ENCODE measurements around the gene IREB2.

Gene IREB2

DNA sequence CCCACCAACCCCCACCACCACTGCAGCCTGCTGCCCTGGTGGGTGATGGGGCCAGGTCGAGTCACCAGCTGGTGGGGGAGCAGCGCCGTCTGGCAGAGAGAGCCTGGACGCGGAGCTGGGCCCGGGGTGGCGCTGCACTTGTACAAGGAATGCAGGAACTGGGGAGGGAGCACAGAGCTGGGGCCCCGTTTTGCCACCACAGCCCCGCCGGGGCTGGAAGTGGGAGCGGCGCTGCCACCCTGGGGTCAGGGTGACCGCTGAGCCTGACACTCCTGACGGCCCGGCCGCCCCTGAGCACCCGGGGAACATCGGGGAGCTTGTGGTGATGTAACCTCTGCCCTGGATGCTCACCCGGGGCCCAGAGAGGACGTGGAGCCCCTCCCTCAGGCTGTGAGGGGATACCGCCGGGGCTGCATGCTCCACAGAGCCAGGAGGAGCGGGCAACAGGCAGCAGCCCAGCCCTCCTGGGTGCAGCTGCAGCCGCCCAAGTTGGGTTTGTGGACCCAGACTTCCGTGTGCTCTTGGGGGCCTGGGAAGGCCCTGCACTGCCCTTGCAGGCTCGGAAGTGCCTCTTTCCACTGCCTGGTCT, 32.6 kb upstream of the IREB2 start:
- Histone ChIP-seq H3K36me3 (ENCODE audit: low read depth) (no peaks in the 10 kb centered on the region), H3K9me3 (ENCODE audit: severe bottlenecking) (no peaks in the 10 kb centered on the region), H3K27me3 (ENCODE audit: insufficient read depth, poor library complexity, severe bottlenecking) (no peaks in the 10 kb centered on the region), H3K4me1 (ENCODE audit: insufficient read depth, poor library complexity, severe bottlenecking) (peaks cover 11% of the 10 kb centered on the region), H3K4me3 (ENCODE audit: severe bottlenecking) (no peak overlapping the region), H3K27ac (ENCODE audit: poor library complexity, severe bottlenecking) (no peak overlapping the region)
- ATAC-seq (ENCODE audit: low read depth), result no peak
- no peak for DNase-seq (ENCODE audit: low spot score)
- TF ChIP-seq, protein P1, sequence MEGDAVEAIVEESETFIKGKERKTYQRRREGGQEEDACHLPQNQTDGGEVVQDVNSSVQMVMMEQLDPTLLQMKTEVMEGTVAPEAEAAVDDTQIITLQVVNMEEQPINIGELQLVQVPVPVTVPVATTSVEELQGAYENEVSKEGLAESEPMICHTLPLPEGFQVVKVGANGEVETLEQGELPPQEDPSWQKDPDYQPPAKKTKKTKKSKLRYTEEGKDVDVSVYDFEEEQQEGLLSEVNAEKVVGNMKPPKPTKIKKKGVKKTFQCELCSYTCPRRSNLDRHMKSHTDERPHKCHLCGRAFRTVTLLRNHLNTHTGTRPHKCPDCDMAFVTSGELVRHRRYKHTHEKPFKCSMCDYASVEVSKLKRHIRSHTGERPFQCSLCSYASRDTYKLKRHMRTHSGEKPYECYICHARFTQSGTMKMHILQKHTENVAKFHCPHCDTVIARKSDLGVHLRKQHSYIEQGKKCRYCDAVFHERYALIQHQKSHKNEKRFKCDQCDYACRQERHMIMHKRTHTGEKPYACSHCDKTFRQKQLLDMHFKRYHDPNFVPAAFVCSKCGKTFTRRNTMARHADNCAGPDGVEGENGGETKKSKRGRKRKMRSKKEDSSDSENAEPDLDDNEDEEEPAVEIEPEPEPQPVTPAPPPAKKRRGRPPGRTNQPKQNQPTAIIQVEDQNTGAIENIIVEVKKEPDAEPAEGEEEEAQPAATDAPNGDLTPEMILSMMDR (IDR thresholded peaks at IDR 0.05; ENCODE audit: poor library complexity, severe bottlenecking), result no peak

GRCh38 chr15:78406016-78406585, 31.9 kb upstream of the IREB2 start:
- no peak for ATAC-seq (ENCODE audit: low read depth)
- TF ChIP-seq, protein P1 (IDR thresholded peaks at IDR 0.05; ENCODE audit: poor library complexity, severe bottlenecking), result no peak
- peaks cover 11% of the 10 kb centered on the region for H3K4me1 ChIP-seq (ENCODE audit: insufficient read depth, poor library complexity, severe bottlenecking)

GRCh38 chr15:78407608-78408354, 30.2 kb upstream of the IREB2 start:
- Histone ChIP-seq H3K27me3 (ENCODE audit: insufficient read depth, poor library complexity, severe bottlenecking) (no peaks in the 10 kb centered on the region), H3K4me3 (ENCODE audit: severe bottlenecking) (no peak overlapping the region), H3K4me1 (ENCODE audit: insufficient read depth, poor library complexity, severe bottlenecking) (peaks cover 18% of the 10 kb centered on the region), H3K27ac (ENCODE audit: poor library complexity, severe bottlenecking) (no peak overlapping the region), H3K9me3 (ENCODE audit: severe bottlenecking) (no peaks in the 10 kb centered on the region), H3K36me3 (ENCODE audit: low read depth) (no peaks in the 10 kb centered on the region)
- TF ChIP-seq, protein P1 (IDR thresholded peaks at IDR 0.05; ENCODE audit: poor library complexity, severe bottlenecking), result no peak
- DNase-seq (ENCODE audit: low spot score) (no peak), ATAC-seq (ENCODE audit: low read depth) (0 out of 3 replicates have a peak, but pooled peaks have one; percentile 20)

More at GRCh38 chr15:78406016-78406585, 31.9 kb upstream of the IREB2 start:
- Histone ChIP-seq H3K9me3 (ENCODE audit: severe bottlenecking) (no peaks in the 10 kb centered on the region), H3K4me3 (ENCODE audit: severe bottlenecking) (no peak overlapping the region), H3K36me3 (ENCODE audit: low read depth) (no peaks in the 10 kb centered on the region), H3K27ac (ENCODE audit: poor library complexity, severe bottlenecking) (no peak overlapping the region), H3K27me3 (ENCODE audit: insufficient read depth, poor library complexity, severe bottlenecking) (no peaks in the 10 kb centered on the region)
- no peak for DNase-seq (ENCODE audit: low spot score)

DNA sequence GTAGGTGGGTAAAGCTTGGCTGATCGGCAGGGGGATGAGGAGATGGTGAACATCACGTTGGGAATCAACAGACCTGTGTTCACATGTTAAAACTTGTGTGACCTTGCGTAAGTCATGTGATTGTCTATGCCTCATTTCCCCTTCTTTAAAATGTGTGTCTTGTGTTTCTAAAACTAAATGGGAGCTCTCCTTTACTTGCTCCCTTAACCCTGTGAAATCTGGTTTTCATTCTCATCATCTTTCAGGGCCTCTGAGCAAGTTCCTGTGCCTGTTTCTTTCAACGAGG, 29.7 kb upstream of the IREB2 start:
- Histone ChIP-seq H3K4me3 (ENCODE audit: severe bottlenecking) (no peak overlapping the region), H3K27me3 (ENCODE audit: insufficient read depth, poor library complexity, severe bottlenecking) (no peaks in the 10 kb centered on the region), H3K9me3 (ENCODE audit: severe bottlenecking) (no peaks in the 10 kb centered on the region), H3K4me1 (ENCODE audit: insufficient read depth, poor library complexity, severe bottlenecking) (peaks cover 18% of the 10 kb centered on the region), H3K36me3 (ENCODE audit: low read depth) (no peaks in the 10 kb centered on the region), H3K27ac (ENCODE audit: poor library complexity, severe bottlenecking) (peak overlapping the region; percentile 0)
- TF ChIP-seq, protein P1 (IDR thresholded peaks at IDR 0.05; ENCODE audit: poor library complexity, severe bottlenecking), result no peak
- DNase-seq (ENCODE audit: low spot score) (no peak), ATAC-seq (ENCODE audit: low read depth) (0 out of 3 replicates have a peak, but pooled peaks have one; percentile 15)
